WTC11 (cell line): ENCODE results near the gene SUZ12.
"Not testable (repeated sequence)": the region's sequence is repeated elsewhere in the genome, so short reads cannot be mapped to it uniquely, and the experiment has no call there.

Experiments
- CREB1 ChIP-seq: sonication (generic); formaldehyde crosslinking; IDR thresholded peaks from 2 replicates; pipeline ENCODE4 v1.8.0; 2023; ENCODE audit warnings: mild to moderate bottlenecking, missing genetic modification reagents
- E2F5 ChIP-seq: sonication (generic); formaldehyde crosslinking; IDR thresholded peaks from 2 replicates; pipeline ENCODE4 v1.8.1; 2022; ENCODE audit warnings: mild to moderate bottlenecking, moderate library complexity, missing genetic modification reagents
- JAZF1 ChIP-seq: fragments of 250-450 bp; sonication (Bioruptor Pico); IDR thresholded peaks from 2 replicates; pipeline ENCODE4 v1.9.0; 2021; ENCODE audit warnings: moderate library complexity, mild to moderate bottlenecking, inconsistent platforms
- JUN ChIP-seq: sonication (generic); formaldehyde crosslinking; IDR thresholded peaks from 2 replicates; pipeline ENCODE4 v1.8.0; 2023; ENCODE audit warnings: mild to moderate bottlenecking, missing genetic modification reagents
- MXD4 ChIP-seq: fragments of 250-450 bp; sonication (Bioruptor Pico); IDR thresholded peaks from 2 replicates; pipeline ENCODE4 v1.8.0; 2021; ENCODE audit warnings: mild to moderate bottlenecking, moderate library complexity, borderline replicate concordance
- NFYB ChIP-seq: sonication (generic); formaldehyde crosslinking; conservative IDR thresholded peaks from 2 replicates; pipeline ENCODE4 v1.8.0; 2022; ENCODE audit warnings: low read depth, missing genetic modification reagents
- SP1 ChIP-seq: sonication (generic); formaldehyde crosslinking; conservative IDR thresholded peaks from 2 replicates; pipeline ENCODE4 v1.8.1; 2022; ENCODE audit warnings: missing genetic modification reagents
- TP53 ChIP-seq: sonication (generic); formaldehyde crosslinking; IDR thresholded peaks from 2 replicates; pipeline ENCODE4 v1.8.1; 2023; ENCODE audit warnings: mild to moderate bottlenecking, missing genetic modification reagents
- ZNF263 ChIP-seq: sonication (generic); formaldehyde crosslinking; IDR thresholded peaks from 2 replicates; pipeline ENCODE4 v1.8.1; 2022; ENCODE audit warnings: low read depth, mild to moderate bottlenecking, moderate library complexity, missing genetic modification reagents
- ZSCAN18 ChIP-seq: fragments of 250-450 bp; sonication (Bioruptor Pico); IDR thresholded peaks from 2 replicates; pipeline ENCODE4 v2.1.2; 2022; ENCODE audit warnings: mild to moderate bottlenecking, moderate library complexity
- TF ChIP-seq, protein P1 (sequence below): sonication (generic); formaldehyde crosslinking; IDR thresholded peaks from 2 replicates; pipeline ENCODE4 v1.8.0; 2022; ENCODE audit warnings: mild to moderate bottlenecking, missing genetic modification reagents
- TF ChIP-seq, protein P2 (sequence below): fragments of 200-600 bp; IDR thresholded peaks from 2 replicates; pipeline ENCODE4 v1.8.0; 2022; ENCODE audit warnings: antibody characterized with exemption
- TF ChIP-seq, protein P3 (sequence below): sonication (generic); formaldehyde crosslinking; IDR thresholded peaks from 2 replicates; pipeline ENCODE4 v1.8.0; 2023; ENCODE audit warnings: mild to moderate bottlenecking, missing genetic modification reagents
- TF ChIP-seq, protein P4 (sequence below): sonication (generic); formaldehyde crosslinking; IDR thresholded peaks from 2 replicates; pipeline ENCODE4 v1.8.0; 2022; ENCODE audit warnings: missing genetic modification reagents

DNA sequence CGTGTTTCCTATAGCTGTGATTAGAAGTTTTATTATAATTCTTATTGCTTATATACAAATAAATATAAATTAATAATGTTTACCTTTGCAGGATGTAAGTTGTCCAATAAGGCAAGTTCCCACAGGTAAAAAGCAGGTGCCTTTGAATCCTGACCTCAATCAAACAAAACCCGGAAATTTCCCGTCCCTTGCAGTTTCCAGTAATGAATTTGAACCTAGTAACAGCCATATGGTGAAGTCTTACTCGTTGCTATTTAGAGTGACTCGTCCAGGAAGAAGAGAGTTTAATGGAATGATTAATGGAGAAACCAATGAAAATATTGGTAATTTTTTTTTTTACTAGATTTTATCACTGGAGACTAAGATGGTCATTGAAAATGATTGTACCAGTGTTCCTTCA is 38.6 kb downstream of the SUZ12 start:
- TF ChIP-seq, protein P1, sequence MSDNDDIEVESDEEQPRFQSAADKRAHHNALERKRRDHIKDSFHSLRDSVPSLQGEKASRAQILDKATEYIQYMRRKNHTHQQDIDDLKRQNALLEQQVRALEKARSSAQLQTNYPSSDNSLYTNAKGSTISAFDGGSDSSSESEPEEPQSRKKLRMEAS (CRISPR knock-in tag) = not testable (repeated sequence)
- TF ChIP-seq SP1; ZNF263 (CRISPR knock-in tag); CREB1; NFYB (CRISPR knock-in tag); MXD4 (CRISPR knock-in tag); JUN (CRISPR knock-in tag); E2F5; TP53; JAZF1 (CRISPR knock-in tag); ZSCAN18 (CRISPR knock-in tag): not testable (repeated sequence)
- TF ChIP-seq, protein P2, sequence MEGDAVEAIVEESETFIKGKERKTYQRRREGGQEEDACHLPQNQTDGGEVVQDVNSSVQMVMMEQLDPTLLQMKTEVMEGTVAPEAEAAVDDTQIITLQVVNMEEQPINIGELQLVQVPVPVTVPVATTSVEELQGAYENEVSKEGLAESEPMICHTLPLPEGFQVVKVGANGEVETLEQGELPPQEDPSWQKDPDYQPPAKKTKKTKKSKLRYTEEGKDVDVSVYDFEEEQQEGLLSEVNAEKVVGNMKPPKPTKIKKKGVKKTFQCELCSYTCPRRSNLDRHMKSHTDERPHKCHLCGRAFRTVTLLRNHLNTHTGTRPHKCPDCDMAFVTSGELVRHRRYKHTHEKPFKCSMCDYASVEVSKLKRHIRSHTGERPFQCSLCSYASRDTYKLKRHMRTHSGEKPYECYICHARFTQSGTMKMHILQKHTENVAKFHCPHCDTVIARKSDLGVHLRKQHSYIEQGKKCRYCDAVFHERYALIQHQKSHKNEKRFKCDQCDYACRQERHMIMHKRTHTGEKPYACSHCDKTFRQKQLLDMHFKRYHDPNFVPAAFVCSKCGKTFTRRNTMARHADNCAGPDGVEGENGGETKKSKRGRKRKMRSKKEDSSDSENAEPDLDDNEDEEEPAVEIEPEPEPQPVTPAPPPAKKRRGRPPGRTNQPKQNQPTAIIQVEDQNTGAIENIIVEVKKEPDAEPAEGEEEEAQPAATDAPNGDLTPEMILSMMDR = not testable (repeated sequence)
- TF ChIP-seq, protein P3, sequence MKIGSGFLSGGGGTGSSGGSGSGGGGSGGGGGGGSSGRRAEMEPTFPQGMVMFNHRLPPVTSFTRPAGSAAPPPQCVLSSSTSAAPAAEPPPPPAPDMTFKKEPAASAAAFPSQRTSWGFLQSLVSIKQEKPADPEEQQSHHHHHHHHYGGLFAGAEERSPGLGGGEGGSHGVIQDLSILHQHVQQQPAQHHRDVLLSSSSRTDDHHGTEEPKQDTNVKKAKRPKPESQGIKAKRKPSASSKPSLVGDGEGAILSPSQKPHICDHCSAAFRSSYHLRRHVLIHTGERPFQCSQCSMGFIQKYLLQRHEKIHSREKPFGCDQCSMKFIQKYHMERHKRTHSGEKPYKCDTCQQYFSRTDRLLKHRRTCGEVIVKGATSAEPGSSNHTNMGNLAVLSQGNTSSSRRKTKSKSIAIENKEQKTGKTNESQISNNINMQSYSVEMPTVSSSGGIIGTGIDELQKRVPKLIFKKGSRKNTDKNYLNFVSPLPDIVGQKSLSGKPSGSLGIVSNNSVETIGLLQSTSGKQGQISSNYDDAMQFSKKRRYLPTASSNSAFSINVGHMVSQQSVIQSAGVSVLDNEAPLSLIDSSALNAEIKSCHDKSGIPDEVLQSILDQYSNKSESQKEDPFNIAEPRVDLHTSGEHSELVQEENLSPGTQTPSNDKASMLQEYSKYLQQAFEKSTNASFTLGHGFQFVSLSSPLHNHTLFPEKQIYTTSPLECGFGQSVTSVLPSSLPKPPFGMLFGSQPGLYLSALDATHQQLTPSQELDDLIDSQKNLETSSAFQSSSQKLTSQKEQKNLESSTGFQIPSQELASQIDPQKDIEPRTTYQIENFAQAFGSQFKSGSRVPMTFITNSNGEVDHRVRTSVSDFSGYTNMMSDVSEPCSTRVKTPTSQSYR = not testable (repeated sequence)
- TF ChIP-seq, protein P4, sequence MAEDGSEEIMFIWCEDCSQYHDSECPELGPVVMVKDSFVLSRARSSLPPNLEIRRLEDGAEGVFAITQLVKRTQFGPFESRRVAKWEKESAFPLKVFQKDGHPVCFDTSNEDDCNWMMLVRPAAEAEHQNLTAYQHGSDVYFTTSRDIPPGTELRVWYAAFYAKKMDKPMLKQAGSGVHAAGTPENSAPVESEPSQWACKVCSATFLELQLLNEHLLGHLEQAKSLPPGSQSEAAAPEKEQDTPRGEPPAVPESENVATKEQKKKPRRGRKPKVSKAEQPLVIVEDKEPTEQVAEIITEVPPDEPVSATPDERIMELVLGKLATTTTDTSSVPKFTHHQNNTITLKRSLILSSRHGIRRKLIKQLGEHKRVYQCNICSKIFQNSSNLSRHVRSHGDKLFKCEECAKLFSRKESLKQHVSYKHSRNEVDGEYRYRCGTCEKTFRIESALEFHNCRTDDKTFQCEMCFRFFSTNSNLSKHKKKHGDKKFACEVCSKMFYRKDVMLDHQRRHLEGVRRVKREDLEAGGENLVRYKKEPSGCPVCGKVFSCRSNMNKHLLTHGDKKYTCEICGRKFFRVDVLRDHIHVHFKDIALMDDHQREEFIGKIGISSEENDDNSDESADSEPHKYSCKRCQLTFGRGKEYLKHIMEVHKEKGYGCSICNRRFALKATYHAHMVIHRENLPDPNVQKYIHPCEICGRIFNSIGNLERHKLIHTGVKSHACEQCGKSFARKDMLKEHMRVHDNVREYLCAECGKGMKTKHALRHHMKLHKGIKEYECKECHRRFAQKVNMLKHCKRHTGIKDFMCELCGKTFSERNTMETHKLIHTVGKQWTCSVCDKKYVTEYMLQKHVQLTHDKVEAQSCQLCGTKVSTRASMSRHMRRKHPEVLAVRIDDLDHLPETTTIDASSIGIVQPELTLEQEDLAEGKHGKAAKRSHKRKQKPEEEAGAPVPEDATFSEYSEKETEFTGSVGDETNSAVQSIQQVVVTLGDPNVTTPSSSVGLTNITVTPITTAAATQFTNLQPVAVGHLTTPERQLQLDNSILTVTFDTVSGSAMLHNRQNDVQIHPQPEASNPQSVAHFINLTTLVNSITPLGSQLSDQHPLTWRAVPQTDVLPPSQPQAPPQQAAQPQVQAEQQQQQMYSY (CRISPR knock-in tag) = not testable (repeated sequence)
